22Rv1 (cell line): ENCODE results near the gene TTC32.

ENCODE experiments used
- H3K27ac ChIP-seq: fragments of 450-650 bp; 2 replicates; pipeline ENCODE4 v1.5.1; 2017
- CTCF ChIP-seq: fragments of 450-650 bp; IDR thresholded peaks from 2 replicates; pipeline ENCODE4 v1.5.1; 2017; ENCODE audit warnings: mild to moderate bottlenecking
- ZFX ChIP-seq: fragments of 450-650 bp; IDR thresholded peaks from 2 replicates; pipeline ENCODE4 v1.6.1; 2017; ENCODE audit warnings: antibody characterized with exemption, borderline replicate concordance

TTC32 gene

DNA sequence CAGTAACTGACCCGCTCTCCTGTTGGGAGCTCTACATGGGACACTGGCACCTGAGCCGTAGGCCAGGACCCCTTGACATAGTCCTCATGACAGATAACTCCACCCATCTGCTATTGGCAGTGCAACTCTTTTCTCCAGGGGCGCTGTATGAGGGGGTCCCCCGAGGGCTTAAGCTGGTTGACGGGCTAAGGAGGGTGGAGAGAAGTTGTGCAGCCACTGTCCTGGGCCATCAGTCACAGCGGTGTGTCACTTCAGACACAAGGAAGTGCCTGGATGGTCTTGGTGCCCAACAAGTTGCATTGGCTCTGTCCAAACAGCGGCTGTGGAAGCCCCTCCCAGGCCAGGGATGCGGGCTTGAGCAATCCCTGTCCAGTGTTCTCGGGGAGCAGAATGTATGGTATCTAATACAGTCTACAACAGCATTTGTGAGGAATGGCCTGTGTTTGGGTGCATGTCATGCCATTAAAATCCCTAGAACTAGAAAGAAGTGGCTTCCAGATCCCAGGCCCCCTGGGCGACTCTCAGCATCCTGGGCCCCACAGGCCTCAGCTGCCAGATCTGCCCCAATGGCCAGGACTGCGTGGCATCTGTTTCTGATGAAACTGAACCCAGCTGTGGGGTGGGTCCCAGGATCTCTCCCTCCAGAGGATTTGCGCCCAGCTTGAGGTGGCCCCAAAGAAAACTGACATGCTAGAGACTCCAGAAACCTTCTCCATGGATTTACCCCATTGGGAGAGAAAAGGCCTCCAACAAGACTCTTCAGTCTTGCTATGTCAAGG, 23.3 kb downstream of the TTC32 start:
- no peak overlapping the region for H3K27ac ChIP-seq
- TF ChIP-seq ZFX, result no peak
- no peak for TF ChIP-seq CTCF

GRCh38 chr2:19876751-19877150, 25.0 kb downstream of the TTC32 start:
- TF ChIP-seq CTCF (no peak), ZFX (no peak)

DNA sequence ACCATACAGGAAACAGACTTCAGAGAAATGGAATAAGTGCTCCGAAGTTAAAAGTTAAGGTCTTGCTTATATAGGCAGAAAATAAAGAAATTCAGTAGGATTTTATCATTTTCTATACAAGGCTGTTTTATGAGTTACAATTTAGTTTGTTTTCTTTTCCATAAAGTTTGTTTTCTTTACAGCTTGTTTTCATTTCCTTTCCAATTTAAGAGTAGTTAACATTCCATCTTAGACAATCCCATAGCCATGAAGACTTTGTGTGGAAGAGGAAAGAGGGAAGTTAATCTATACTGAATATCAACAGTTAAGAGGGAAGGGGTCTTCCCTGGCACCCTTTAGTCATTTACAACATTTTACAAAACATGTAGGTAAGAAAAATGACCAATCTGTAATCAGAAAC, 26.5 kb downstream of the TTC32 start:
- TF ChIP-seq CTCF (no peak), ZFX (no peak)
- H3K27ac ChIP-seq, result no peak overlapping the region

More at GRCh38 chr2:19876751-19877150, 25.0 kb downstream of the TTC32 start:
- no peak overlapping the region for H3K27ac ChIP-seq

DNA sequence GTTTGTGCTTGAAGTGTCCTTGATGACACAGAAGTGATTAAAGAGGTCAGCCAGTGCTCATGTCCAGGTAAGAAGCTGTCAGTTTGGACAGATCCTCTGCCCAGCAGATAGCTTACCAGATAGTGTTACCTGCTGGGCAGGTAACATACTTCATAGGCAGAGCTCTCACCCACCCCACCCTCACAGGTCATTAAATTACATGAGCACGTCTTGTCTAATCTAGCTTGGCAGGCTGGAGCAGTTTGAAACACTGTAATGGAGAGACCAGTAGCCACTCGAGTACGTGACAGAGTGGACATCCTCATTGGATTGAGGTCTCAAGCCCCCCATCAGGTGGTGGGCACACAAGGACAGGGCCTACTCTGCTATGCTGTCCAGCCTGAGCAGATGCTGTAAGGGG, 27.1 kb downstream of the TTC32 start:
- no peak for TF ChIP-seq CTCF
- TF ChIP-seq ZFX, result no peak
- H3K27ac ChIP-seq, result no peak overlapping the region

GRCh38 chr2:19873014-19873413, 28.8 kb downstream of the TTC32 start:
- no peak for TF ChIP-seq CTCF
- TF ChIP-seq ZFX, result no peak
- no peak overlapping the region for H3K27ac ChIP-seq

DNA sequence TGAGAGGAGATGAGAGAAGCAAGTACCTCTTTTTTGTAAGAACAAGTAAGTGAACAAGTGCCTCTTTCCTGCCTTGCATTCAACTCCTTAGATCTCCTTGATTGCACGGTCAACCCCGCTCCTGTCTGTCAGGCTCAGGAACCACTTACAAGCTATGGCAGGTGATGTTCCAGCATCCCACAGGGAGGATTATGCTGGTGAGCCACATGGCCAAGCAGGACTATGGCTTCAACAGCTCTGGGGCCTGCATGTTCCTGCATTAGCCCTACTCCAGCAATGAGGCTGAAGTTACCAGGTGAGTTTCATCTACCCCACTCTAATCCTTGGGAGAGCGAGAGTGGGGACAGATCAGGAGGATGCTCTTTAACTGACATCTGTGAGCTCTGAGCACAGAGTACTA, 29.5 kb downstream of the TTC32 start:
- H3K27ac ChIP-seq, result no peak overlapping the region
- TF ChIP-seq CTCF (no peak), ZFX (no peak)

GRCh38 chr2:19871836-19872235, 29.9 kb downstream of the TTC32 start:
- TF ChIP-seq ZFX, result no peak
- H3K27ac ChIP-seq, result no peak overlapping the region

DNA sequence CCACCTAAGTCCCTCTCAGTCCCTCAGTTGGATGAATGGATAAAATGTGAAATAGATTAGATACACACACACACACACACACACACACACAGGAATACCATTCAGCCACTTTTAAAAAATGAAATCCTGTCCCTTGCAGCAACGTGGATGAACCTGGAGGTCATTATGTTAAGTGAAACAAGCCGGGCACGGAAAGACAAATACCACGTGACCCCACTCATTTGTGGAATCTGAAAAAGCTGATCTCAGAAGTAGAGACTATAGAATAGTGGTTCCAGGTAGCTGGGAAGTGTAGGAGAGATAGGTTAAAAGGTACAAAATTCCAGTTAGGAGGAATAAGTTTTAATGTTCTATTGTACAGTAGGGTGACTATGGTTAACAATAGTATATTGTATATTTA, 31.0 kb downstream of the TTC32 start:
- TF ChIP-seq CTCF, result no peak
- H3K27ac ChIP-seq, result no peak overlapping the region
